Caco-2 (cell line): Measurements from ENCODE around the gene CRTAC1. TPM values are rescaled to one million over a fixed set of nuclear protein-coding genes. Genes with fewer than 3 reads are reported as not detected.

Source experiments
- BruUV-seq: library from RNA; stranded (reverse); fragments of 400-500 nt; replicated peaks from 2 replicates; lab custom pipeline; 2021; lab: Mats Ljungman, UMichigan
- CTCF ChIA-PET: fragments of 300-600 bp; sonication (Branson Sonifier 250); formaldehyde crosslinking; loops from one replicate; lab custom pipeline; 2022; ENCODE audit warnings: antibody characterized with exemption; lab: Charles Lee
- POLR2A ChIA-PET: fragments of 300-600 bp; sonication (Branson Sonifier 250); formaldehyde crosslinking; loops from one replicate; lab custom pipeline; 2022; ENCODE audit warnings: antibody characterized with exemption; lab: Charles Lee
- DNase-seq, 2 experiments: peaks; one replicate each; pipeline versions ENCODE4 v3.0.0 to v3.0.0-alpha.2; 2020 to 2022
- H3K27me3 ChIP-seq: replicated peaks from 2 replicates; pipeline ENCODE4 v1.6.0; 2011; ENCODE audit warnings: low read length; ENCODE audit not compliant: control insufficient read depth, insufficient read depth
- H3K36me3 ChIP-seq: 2 replicates; pipeline ENCODE4 v1.5.1; 2011; ENCODE audit warnings: low read length; ENCODE audit not compliant: control insufficient read depth, insufficient read depth
- H3K4me1 ChIP-seq: fragments of 250-450 bp; sonication (Bioruptor Pico); 2 replicates; pipeline ENCODE4 v1.5.1; 2020; ENCODE audit warnings: mild to moderate bottlenecking
- H3K4me3 ChIP-seq: 2 replicates; pipeline ENCODE4 v1.5.1; 2011; ENCODE audit warnings: low read depth, mild to moderate bottlenecking, control low read depth, low read length
- H3K9me3 ChIP-seq: fragments of 250-450 bp; sonication (Bioruptor Pico); 2 replicates; pipeline ENCODE4 v1.5.1; 2020; ENCODE audit warnings: mild to moderate bottlenecking, moderate library complexity
- H3K27ac Mint-ChIP-seq: one replicate; pipeline ENCODE4 v1.8.0; 2022; ENCODE audit warnings: mixed read lengths; ENCODE audit not compliant: unreplicated experiment
- H3K27me3 Mint-ChIP-seq: one replicate; pipeline ENCODE4 v1.8.0; 2022; ENCODE audit warnings: mixed read lengths; ENCODE audit not compliant: insufficient read depth, unreplicated experiment
- H3K36me3 Mint-ChIP-seq: one replicate; pipeline ENCODE4 v1.8.0; 2022; ENCODE audit warnings: mild to moderate bottlenecking, mixed read lengths; ENCODE audit not compliant: insufficient read depth, unreplicated experiment
- H3K4me1 Mint-ChIP-seq: one replicate; pipeline ENCODE4 v1.8.0; 2022; ENCODE audit warnings: low read depth, mixed read lengths; ENCODE audit not compliant: unreplicated experiment
- H3K4me3 Mint-ChIP-seq: one replicate; pipeline ENCODE4 v1.8.0; 2022; ENCODE audit warnings: mild to moderate bottlenecking, moderate library complexity, mixed read lengths; ENCODE audit not compliant: unreplicated experiment
- H3K9me3 Mint-ChIP-seq: one replicate; pipeline ENCODE4 v1.8.0; 2022; ENCODE audit warnings: mixed read lengths; ENCODE audit not compliant: unreplicated experiment
- intact Hi-C: fragments of 100-400 bp; cut with micrococcal nuclease; formaldehyde crosslinking; loops from one replicate; pipeline ENCODE4 v1.10.0; 2022; ENCODE audit not compliant: unreplicated experiment
- total RNA-seq: library from RNA; stranded (reverse); gene quantifications from 2 replicates; pipeline ENCODE4 v1.2.3, GENCODE V29; 2022
- TF ChIP-seq, protein P1 (sequence below), 2 experiments: fragments of 200-600 bp in 1 of 2; IDR thresholded peaks; 1 replicate in 1 of 2; 2 replicates in 1 of 2; pipeline versions ENCODE4 v1.5.1 to v1.8.0; 2011 to 2022; ENCODE audit warnings: antibody characterized with exemption in 1 of 2, control low read depth in 1 of 2, inconsistent platforms in 1 of 2, low read depth in 1 of 2, low read length in 1 of 2, mild to moderate bottlenecking in 1 of 2, moderate library complexity in 1 of 2; ENCODE audit not compliant: insufficient read depth in 1 of 2, severe bottlenecking in 1 of 2, unreplicated experiment in 1 of 2

CRTAC1 gene
- total RNA-seq, 1 experiment from 2014 or later: not detected

DNA sequence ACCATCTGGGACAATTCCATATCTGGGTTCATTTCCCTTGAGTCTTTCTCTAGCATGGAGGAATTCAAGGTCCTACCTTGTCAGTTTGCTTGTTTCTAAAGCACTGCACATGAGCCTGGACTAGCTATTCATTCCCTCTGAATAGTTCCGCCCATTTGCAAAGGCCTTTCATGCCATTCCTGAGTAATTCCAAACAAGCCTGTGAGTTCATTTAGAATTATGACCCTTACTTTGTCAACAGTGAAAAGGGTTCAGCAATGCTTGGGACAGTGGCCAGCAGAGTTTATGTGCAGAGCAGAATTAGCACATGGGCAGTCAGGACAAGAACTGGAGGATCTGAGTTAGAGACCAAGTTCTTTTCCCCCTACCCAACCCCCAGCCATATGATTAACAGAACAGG lies 27.9 kb upstream of the CRTAC1 start:
- no peak for DNase-seq
- no peak overlapping the region for H3K27ac Mint-ChIP-seq
- H3K36me3 Mint-ChIP-seq: no peaks in the 10 kb centered on the region
- H3K4me3 Mint-ChIP-seq: no peak overlapping the region
- H3K27me3 ChIP-seq: no peaks in the 10 kb centered on the region; the same call in 1 of the 2 replicates
- no peaks in the 10 kb centered on the region for H3K4me1 Mint-ChIP-seq
- TF ChIP-seq, protein P1, sequence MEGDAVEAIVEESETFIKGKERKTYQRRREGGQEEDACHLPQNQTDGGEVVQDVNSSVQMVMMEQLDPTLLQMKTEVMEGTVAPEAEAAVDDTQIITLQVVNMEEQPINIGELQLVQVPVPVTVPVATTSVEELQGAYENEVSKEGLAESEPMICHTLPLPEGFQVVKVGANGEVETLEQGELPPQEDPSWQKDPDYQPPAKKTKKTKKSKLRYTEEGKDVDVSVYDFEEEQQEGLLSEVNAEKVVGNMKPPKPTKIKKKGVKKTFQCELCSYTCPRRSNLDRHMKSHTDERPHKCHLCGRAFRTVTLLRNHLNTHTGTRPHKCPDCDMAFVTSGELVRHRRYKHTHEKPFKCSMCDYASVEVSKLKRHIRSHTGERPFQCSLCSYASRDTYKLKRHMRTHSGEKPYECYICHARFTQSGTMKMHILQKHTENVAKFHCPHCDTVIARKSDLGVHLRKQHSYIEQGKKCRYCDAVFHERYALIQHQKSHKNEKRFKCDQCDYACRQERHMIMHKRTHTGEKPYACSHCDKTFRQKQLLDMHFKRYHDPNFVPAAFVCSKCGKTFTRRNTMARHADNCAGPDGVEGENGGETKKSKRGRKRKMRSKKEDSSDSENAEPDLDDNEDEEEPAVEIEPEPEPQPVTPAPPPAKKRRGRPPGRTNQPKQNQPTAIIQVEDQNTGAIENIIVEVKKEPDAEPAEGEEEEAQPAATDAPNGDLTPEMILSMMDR (IDR thresholded peaks at IDR 0.05; ENCODE audit: insufficient read depth in 1 of 2, low read depth in 1 of 2, low read length in 1 of 2, severe bottlenecking in 1 of 2, unreplicated experiment in 1 of 2): no peak
- peaks cover 12% of the 10 kb centered on the region for H3K27me3 Mint-ChIP-seq
- CTCF ChIA-PET: interaction anchor here (0.6 kb wide), 1 partner anchor 12 kb away, joined by 3 read pairs; no protein-coding TSS in a partner anchor
- POLR2A ChIA-PET: no interaction called here
- H3K4me1 ChIP-seq: no peaks in the 10 kb centered on the region
- no peak overlapping the region for H3K4me3 ChIP-seq
- H3K9me3 ChIP-seq: no peaks in the 10 kb centered on the region
- BruUV-seq: no TSS peak
- H3K36me3 ChIP-seq: no peaks in the 10 kb centered on the region
- intact Hi-C loops: no loop called here
- H3K9me3 Mint-ChIP-seq: no peaks in the 10 kb centered on the region

DNA sequence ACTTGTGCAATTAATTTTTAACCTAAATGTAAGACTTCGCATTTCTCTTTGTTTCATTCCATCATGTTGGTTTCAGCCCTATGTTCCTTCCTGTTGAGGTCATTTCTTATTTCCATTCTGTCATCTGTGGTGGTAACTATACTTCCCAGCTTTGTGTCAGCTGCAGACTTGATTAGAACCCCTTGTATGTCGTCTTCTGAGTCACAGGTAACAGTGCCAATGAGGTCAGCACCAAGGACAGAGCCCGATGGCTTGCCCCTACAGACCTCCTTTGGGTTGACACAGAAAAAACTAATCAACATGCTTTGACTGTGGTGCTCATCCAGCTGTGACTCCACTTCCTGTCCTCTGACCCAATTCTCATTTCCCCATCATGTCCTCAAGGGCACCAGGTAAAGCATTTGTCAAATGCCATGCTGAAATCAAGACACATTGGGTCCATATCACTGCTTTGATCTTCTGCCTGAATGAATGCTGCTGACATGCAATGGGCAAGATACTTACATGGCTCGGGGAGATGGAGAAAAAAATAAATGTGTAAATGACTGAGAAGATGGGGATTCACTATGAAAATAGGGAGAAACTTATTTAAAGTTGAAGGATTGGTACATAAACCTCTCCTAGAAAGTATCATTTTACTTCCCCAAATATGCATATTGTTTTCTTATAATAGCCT lies 25.6 kb upstream of the CRTAC1 start:
- Mint-ChIP-seq H3K4me1 (no peaks in the 10 kb centered on the region), H3K27me3 (peaks cover 14% of the 10 kb centered on the region), H3K9me3 (no peaks in the 10 kb centered on the region), H3K4me3 (no peak overlapping the region), H3K27ac (no peak overlapping the region), H3K36me3 (no peaks in the 10 kb centered on the region)
- H3K4me1 ChIP-seq: no peaks in the 10 kb centered on the region
- peak in 1 of 2 experiments; percentile 53 for DNase-seq
- no peaks in the 10 kb centered on the region for H3K9me3 ChIP-seq
- H3K4me3 ChIP-seq: no peak overlapping the region
- no TSS peak for BruUV-seq
- POLR2A ChIA-PET: no interaction called here
- H3K27me3 ChIP-seq: no peaks in the 10 kb centered on the region; the same call in 1 of the 2 replicates
- H3K36me3 ChIP-seq: no peaks in the 10 kb centered on the region
- intact Hi-C loops: loop anchor here (1.0 kb wide), 1 partner anchor 18 kb away; no protein-coding TSS in a partner anchor
- TF ChIP-seq, protein P1 (IDR thresholded peaks at IDR 0.05; ENCODE audit: insufficient read depth in 1 of 2, low read depth in 1 of 2, low read length in 1 of 2, severe bottlenecking in 1 of 2, unreplicated experiment in 1 of 2): no peak
- CTCF ChIA-PET: no interaction called here

DNA sequence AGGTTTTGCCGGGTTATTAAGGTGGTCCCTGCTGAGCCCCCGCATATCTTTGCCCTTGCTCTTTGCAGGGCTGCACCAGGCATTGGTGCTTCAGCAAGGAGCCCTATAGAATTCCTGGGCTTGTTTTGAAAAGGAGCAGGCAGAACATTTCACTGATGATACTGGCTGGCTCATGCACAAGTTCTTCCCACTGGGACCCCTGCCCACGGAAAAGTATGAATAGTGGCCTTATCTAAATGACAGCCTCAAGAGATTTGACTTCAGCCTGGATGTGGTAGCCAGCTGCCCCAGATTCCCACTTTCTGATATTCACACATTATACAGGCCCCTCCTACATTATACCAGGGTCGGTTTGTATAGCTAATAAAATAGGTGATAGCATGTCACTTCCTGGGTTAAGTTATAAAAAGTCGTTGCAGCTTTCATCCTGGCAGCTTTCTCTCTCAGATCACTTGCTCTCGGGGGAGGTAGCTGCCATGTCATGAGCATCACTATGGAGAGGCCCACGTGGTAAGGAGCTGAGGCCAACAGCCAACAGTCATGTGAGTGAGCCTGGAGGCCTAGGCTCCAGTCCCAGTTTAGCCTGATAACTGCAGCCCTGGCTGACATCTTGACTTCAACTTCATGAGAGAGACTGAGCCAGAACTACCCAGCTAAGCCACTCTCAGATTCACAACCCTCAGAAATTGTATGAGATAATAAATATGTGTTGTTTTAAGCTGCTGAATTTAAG lies 16.8 kb upstream of the CRTAC1 start:
- Mint-ChIP-seq H3K27ac (no peak overlapping the region), H3K27me3 (peaks cover 14% of the 10 kb centered on the region), H3K4me1 (no peaks in the 10 kb centered on the region), H3K9me3 (no peaks in the 10 kb centered on the region), H3K4me3 (no peak overlapping the region), H3K36me3 (no peaks in the 10 kb centered on the region)
- CTCF ChIA-PET: interaction anchor here (0.7 kb wide), 1 partner anchor 136 kb away, joined by 3 read pairs; no protein-coding TSS in a partner anchor
- POLR2A ChIA-PET: no interaction called here
- Histone ChIP-seq H3K4me3 (no peak overlapping the region), H3K4me1 (no peaks in the 10 kb centered on the region), H3K27me3 (no peaks in the 10 kb centered on the region; the same call in 1 of the 2 replicates), H3K9me3 (no peaks in the 10 kb centered on the region), H3K36me3 (no peaks in the 10 kb centered on the region)
- intact Hi-C loops: no loop called here
- no peak for DNase-seq
- TF ChIP-seq, protein P1 (IDR thresholded peaks at IDR 0.05; ENCODE audit: insufficient read depth in 1 of 2, low read depth in 1 of 2, low read length in 1 of 2, severe bottlenecking in 1 of 2, unreplicated experiment in 1 of 2): no peak
- BruUV-seq: no TSS peak
